Breast epithelium (tissue), 4 donors: ENCODE data around the gene BTAF1. TPM values are rescaled to one million over a fixed set of nuclear protein-coding genes. Genes with fewer than 3 reads are reported as not detected.
A peak's percentile ranks its signal among the peaks of the same experiment; 100 is the strongest.

ENCODE experiments used
- DNase-seq, 2 donors: peaks; one replicate each; pipeline ENCODE4 v3.0.0-alpha.2; 2019; ENCODE audit warnings: low spot score in 2 of 2
- H3K27ac ChIP-seq, 2 donors: fragments of 200-600 bp; sonication (generic) in 1 of 2; one replicate each; pipeline ENCODE4 v1.5.1; 2016 to 2019; ENCODE audit warnings: mild to moderate bottlenecking in 1 of 2
- H3K27me3 ChIP-seq, 2 donors: fragments of 200-600 bp; sonication (generic) in 1 of 2; one replicate each; pipeline versions ENCODE4 v1.5.1 to v1.6.0; 2017 to 2019; ENCODE audit warnings: control low read depth in 1 of 2, mild to moderate bottlenecking in 1 of 2
- H3K36me3 ChIP-seq: fragments of 200-600 bp; one replicate; pipeline ENCODE4 v1.5.1; 2019
- H3K4me1 ChIP-seq, 2 donors: fragments of 200-600 bp; sonication (generic); one replicate each; pipeline ENCODE4 v1.5.1; 2016 to 2019; ENCODE audit warnings: control low read depth in 1 of 2
- H3K4me3 ChIP-seq, 3 donors: fragments of 200-600 bp; sonication (generic); 1 replicate in 2 of 3; 2 replicates in 1 of 3; pipeline ENCODE4 v1.5.1; 2016 to 2019; ENCODE audit warnings: mild to moderate bottlenecking in 3 of 3, moderate library complexity in 2 of 3
- H3K9me3 ChIP-seq, 2 donors: fragments of 200-600 bp; sonication (generic) in 1 of 2; one replicate each; pipeline ENCODE4 v1.5.1; 2016 to 2019; ENCODE audit warnings: control low read depth in 1 of 2
- POLR2A ChIP-seq: fragments of 450-650 bp; IDR thresholded peaks from one replicate; pipeline ENCODE4 v1.6.1; 2016; ENCODE audit warnings: antibody characterized with exemption, mild to moderate bottlenecking, moderate library complexity
- POLR2AphosphoS5 ChIP-seq, 3 donors: sonication (generic); formaldehyde crosslinking; IDR thresholded peaks; one replicate each; pipeline ENCODE4 v1.6.1; 2017; ENCODE audit warnings: antibody characterized with exemption in 3 of 3
- intact Hi-C: fragments of 100-400 bp; cut with DNase I; formaldehyde crosslinking; loops from one replicate; pipeline ENCODE4 v1.15.1; 2023; ENCODE audit warnings: low total_unique reads
- total RNA-seq, 3 donors: library from RNA; depleted of rRNA; stranded (reverse); fragments of >200 nt; gene quantifications; one replicate each; pipeline ENCODE4 v1.1.0, GENCODE V29; 2016
- TF ChIP-seq, protein P1 (sequence below), 3 donors: fragments of 450-650 bp; IDR thresholded peaks; one replicate each; pipeline ENCODE4 v1.5.1; 2016 to 2017; ENCODE audit warnings: antibody characterized with exemption in 3 of 3, mild to moderate bottlenecking in 3 of 3, moderate library complexity in 3 of 3

The BTAF1 gene
- total RNA-seq, 3 donors from 2014 or later = 51.2 to 105 (median 64.2) TPM

DNA sequence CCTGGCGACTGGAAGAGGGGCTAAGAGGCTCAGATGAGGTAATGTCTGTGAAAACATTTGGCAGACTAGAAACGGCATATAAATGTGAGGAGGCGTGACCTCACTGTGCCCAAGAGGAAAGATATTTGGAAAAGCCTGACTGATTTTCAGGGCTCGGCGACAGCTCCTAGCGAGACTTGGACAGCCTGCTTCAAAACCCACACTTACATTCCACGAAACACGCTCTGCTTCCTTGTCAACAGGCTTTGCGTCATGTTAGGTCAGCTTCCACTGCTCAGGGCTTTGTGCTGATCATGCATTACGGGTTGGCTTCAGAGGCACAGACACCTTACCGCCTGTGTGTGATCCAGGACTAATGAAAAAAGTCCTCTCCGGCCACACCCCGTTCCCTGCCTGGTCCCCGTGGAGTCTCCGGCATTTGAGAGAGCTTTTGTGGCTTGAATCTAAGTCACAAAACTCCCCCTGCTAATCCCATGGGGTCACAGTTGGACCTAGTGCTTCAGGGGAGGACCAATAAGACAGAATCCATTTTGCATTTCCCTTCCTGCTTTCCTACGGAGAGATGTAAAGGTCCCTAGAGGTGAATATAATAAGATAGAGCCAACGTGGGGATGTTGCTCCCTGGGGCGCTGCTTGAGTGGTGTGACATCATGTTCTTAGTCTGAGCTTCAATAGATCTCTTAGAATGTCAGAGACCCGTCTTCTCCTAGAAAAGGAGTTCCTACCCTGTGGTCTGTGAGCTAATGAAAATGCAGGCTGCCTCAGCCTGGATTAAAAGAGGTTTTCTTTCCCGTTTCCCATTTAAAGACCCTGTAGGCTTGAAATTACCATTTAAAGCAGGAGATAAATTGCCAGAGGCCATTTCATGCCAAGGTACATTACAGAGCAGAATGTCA lies 39.8 kb upstream of the BTAF1 start:
- Histone ChIP-seq H3K4me3 (peak overlapping the region in 2 of 3 donors; percentile 21), H3K27ac (peak overlapping the region; percentile 25 to 81), H3K9me3 (no peaks in the 10 kb centered on the region), H3K36me3 (no peaks in the 10 kb centered on the region), H3K27me3 (no peaks in the 10 kb centered on the region), H3K4me1 (no peaks in the 10 kb centered on the region)
- intact Hi-C loops = no loop called here
- peak; percentile 54 to 70 for DNase-seq
- TF ChIP-seq POLR2AphosphoS5 (IDR thresholded peaks at IDR 0.05) = peak in 1 of 3 donors; percentile 48
- TF ChIP-seq, protein P1, sequence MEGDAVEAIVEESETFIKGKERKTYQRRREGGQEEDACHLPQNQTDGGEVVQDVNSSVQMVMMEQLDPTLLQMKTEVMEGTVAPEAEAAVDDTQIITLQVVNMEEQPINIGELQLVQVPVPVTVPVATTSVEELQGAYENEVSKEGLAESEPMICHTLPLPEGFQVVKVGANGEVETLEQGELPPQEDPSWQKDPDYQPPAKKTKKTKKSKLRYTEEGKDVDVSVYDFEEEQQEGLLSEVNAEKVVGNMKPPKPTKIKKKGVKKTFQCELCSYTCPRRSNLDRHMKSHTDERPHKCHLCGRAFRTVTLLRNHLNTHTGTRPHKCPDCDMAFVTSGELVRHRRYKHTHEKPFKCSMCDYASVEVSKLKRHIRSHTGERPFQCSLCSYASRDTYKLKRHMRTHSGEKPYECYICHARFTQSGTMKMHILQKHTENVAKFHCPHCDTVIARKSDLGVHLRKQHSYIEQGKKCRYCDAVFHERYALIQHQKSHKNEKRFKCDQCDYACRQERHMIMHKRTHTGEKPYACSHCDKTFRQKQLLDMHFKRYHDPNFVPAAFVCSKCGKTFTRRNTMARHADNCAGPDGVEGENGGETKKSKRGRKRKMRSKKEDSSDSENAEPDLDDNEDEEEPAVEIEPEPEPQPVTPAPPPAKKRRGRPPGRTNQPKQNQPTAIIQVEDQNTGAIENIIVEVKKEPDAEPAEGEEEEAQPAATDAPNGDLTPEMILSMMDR (IDR thresholded peaks at IDR 0.05) = no peak

- Histone ChIP-seq H3K36me3 (no peaks in the 10 kb centered on the region), H3K4me3 (no peak overlapping the region), H3K27me3 (no peaks in the 10 kb centered on the region), H3K4me1 (no peaks in the 10 kb centered on the region), H3K9me3 (no peaks in the 10 kb centered on the region), H3K27ac (peak overlapping the region; percentile 25 to 81)
- intact Hi-C loops = no loop called here
- DNase-seq = no peak
- TF ChIP-seq POLR2A = no peak
- TF ChIP-seq, protein P1 (IDR thresholded peaks at IDR 0.05) = no peak
- no peak for TF ChIP-seq POLR2AphosphoS5 (IDR thresholded peaks at IDR 0.05)
Observed at GRCh38 chr10:91884536-91884935, 39.0 kb upstream of the BTAF1 start.

- Histone ChIP-seq H3K4me1 (no peaks in the 10 kb centered on the region), H3K27me3 (no peaks in the 10 kb centered on the region), H3K4me3 (no peak overlapping the region), H3K36me3 (no peaks in the 10 kb centered on the region), H3K9me3 (no peaks in the 10 kb centered on the region), H3K27ac (no peak overlapping the region)
- intact Hi-C loops = no loop called here
- TF ChIP-seq, protein P1 (IDR thresholded peaks at IDR 0.05) = no peak
- DNase-seq = no peak
Observed at GRCh38 chr10:91885362-91886079, 38.0 kb upstream of the BTAF1 start.

DNA sequence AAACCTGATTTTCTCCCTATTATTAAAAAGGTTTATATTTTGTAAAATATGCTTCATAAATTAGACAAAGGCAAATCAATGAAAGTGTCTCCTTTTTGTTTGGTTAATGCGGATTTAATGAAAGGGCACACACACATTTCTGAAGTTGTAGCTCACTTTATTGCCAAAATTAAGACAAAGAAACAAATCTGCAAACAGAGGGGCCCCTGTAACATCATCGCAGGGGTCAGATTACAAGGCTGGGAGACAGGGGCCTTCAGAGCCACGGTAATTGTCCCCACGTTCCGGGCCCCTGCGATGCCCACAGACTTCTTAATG lies 36.7 kb upstream of the BTAF1 start:
- intact Hi-C loops = no loop called here
- H3K4me1 ChIP-seq = no peaks in the 10 kb centered on the region
- TF ChIP-seq, protein P1 (IDR thresholded peaks at IDR 0.05) = no peak
- no peak for TF ChIP-seq POLR2AphosphoS5 (IDR thresholded peaks at IDR 0.05)
- TF ChIP-seq POLR2A = no peak
- peak overlapping the region; percentile 42 to 72 (median 56) for H3K4me3 ChIP-seq
- peak overlapping the region in 1 of 2 donors; percentile 26 for H3K27ac ChIP-seq
- no peaks in the 10 kb centered on the region for H3K27me3 ChIP-seq
- H3K9me3 ChIP-seq = no peaks in the 10 kb centered on the region
- H3K36me3 ChIP-seq = no peaks in the 10 kb centered on the region
- DNase-seq = no peak
